SHP77 treated with DMSO at 0.1 percent for 48 hours (cell line): ENCODE results near the gene PBRM1.

ENCODE experiments used
- DNase-seq: peaks from one replicate; lab custom pipeline; 2025; lab: John Stamatoyannopoulos, UW

The PBRM1 gene

DNA sequence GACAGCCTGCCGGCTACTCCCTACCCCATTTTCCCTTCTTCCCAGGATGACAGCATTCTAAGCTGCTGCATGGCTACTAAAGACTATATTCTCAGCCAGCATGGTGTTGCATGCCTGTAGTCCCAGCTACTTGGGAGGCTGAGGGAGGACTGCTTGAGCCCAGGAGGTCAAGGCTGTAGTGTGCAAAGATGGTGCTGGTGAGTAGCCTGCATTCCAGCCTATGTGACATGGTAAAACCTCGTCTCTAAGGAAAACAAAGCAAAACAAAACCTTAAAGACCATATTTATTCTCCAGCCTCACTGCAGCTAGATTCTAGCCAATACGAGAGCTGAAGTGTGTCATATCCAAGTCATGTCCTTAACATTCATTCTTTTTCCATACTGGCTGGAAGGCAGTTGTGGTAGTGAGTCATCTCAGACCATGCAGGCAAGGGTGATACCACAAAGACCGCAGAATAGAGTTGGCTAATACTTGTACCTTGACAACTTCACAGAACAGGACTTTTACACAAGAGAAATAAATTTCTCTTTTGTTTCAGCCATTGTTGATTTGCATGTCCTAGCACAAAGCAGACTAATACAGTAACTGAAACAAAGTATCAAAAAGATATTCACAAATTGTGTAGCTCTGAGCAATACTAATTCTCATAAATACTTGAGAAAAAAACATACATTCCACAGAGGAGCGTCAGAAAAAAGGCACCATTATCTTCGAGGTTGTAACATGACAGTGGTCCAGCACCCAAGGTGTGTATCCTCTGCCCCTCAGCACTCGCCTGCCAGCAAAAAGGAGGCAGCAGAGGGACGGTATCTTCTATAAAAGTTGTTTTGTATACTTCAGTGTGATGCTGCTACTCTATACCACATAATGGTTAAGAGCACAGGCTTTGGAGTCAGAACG, 14.8 kb downstream of the PBRM1 start:
- no peak for DNase-seq

- no peak for DNase-seq
Measured at GRCh38 chr3:52663098-52663497, 22.6 kb downstream of the PBRM1 start.

- no peak for DNase-seq
Measured at GRCh38 chr3:52660046-52660445, 25.7 kb downstream of the PBRM1 start.

DNA sequence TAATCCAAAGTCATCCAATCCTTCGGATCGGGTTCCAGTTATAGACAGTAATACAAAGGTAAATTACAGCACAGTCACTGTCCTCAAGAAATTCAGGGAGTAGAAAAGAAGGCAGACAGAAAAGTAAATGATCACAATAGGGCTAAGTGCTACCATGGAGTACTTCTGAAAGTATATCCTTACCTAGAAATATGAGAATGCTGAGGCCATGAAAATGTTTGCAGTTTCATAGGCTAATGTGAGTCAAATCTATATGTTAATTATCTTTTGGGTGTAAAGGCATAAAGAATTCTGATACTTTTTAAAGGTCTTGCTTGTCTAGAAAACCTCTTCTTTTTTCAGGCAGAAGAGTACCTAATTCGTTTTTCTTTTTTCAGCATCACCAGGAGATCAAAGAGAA, 29.8 kb downstream of the PBRM1 start:
- no peak for DNase-seq

GRCh38 chr3:52651592-52651991, 34.1 kb downstream of the PBRM1 start:
- DNase-seq = no peak

- no peak for DNase-seq
Measured at GRCh38 chr3:52650439-52650838, 35.3 kb downstream of the PBRM1 start.

GRCh38 chr3:52649461-52650210, 36.1 kb downstream of the PBRM1 start:
- DNase-seq = no peak

DNA sequence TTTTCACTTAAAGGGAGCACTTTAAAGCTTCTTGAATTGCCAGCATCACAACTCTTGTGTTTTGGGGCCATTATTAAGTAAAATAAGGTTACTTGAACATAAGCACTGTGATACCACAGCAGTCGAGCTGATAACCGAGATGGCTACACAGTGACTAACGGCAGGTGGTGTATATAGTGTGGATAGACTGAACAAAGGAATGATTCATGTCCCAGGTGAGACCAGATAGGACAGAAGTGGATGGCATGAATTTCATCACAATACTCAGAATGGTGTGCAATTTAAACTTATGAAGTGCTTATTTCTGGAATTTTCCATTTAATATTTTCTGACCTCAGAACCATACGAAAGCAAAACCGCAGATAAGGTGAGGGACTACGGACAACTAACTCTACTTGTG, 40.2 kb downstream of the PBRM1 start:
- no peak for DNase-seq

- DNase-seq = no peak
Measured at GRCh38 chr3:52636673-52637072, 49.0 kb downstream of the PBRM1 start.

GRCh38 chr3:52633786-52634185, 51.9 kb downstream of the PBRM1 start:
- DNase-seq = no peak

GRCh38 chr3:52625041-52625440, 60.7 kb downstream of the PBRM1 start:
- no peak for DNase-seq

GRCh38 chr3:52623234-52623792, 62.4 kb downstream of the PBRM1 start:
- DNase-seq = no peak

DNA sequence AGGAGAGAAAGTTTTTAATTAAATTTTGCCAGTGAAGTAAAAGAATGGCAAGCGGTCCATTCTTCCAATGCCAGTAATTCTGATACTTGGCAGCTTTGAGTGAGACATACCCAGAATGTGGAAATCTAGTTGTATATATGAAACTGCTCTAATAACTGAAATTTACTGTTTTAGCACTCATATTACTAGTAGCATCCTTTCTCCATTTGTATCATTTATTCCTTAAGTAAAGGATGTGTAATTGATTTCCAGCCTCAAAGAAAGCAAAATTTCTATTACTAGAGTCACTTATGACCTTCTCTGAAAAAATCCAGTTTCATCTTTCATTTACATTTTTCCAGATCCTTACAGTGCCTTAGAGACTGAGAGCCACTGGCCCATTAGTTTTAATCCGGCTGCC, 65.1 kb downstream of the PBRM1 start:
- no peak for DNase-seq

DNA sequence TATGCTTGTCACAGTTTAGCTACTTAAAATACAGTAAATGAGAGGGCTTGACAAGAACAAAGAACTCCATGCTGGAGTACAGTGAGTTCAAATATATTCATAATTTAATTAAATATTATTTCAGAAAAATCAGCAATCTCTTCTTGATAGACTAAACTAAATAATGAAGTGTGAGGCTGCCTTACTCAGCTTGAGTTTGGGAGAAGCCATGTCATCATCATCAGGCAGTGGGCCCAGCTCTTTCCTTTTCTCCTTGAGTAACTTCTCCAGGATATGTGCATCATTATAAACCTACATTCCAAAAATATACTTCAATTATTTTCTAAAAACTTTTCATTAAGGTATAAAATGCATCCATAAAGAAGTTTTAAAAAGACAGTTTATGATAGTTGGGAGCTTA, 70.5 kb downstream of the PBRM1 start:
- no peak for DNase-seq

- DNase-seq = no peak
Measured at GRCh38 chr3:52614689-52615088, 71.0 kb downstream of the PBRM1 start.

- DNase-seq = no peak
Measured at GRCh38 chr3:52609316-52609815, 76.3 kb downstream of the PBRM1 start.

- DNase-seq = no peak
Measured at GRCh38 chr3:52608337-52608736, 77.4 kb downstream of the PBRM1 start.

DNA sequence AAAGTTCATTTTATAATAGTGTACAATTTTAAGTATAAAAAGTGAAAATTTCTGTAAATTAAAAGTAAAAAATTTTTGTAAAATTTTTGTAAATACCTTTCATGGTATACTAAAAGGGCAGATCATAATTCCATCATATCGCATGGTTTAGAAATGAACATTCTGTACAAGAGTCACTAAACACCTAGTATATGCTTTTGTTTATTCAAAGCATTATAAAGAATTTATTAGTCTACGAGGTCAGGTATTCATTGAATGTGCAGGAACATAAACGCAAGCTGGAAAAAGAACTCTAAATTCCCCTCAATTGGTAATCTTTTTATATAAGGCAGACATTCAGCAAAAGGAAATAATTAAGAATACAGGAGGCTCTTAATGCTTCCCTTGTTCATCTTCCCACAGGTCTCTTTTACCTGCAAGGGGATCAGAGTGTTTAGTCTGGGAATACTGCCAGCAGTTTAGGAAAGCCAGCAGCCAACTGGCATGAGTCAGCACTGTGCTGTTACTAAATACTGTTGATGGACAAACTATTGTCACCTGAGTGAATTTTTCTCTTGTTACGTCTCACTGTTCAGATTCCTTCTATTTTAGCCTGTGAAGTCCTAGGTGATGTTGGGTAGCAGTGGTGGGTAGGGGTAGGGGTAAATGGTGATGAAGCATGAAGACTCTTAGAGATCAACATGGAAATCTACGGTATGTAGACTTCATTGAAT, 79.2 kb downstream of the PBRM1 start:
- peak; percentile 66 for DNase-seq

DNA sequence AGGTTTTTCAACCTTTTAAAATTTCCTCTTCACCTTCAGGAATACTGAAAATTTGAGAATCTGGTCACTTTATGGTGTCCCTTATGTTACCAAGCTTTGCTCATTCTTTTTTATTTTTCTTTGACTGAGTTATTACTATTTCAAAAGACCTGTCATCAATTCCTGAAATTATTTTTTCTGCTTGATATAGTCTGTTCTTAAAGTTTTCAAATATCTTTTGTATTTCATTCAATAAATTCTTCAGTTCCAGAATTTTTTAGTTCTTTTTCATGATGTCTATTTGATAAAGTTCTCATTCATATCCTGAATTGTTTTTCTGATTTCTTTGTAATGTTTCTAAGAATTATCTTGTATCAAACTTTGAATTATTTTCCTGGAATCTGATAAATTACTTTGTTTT, 85.5 kb downstream of the PBRM1 start:
- DNase-seq = no peak

DNA sequence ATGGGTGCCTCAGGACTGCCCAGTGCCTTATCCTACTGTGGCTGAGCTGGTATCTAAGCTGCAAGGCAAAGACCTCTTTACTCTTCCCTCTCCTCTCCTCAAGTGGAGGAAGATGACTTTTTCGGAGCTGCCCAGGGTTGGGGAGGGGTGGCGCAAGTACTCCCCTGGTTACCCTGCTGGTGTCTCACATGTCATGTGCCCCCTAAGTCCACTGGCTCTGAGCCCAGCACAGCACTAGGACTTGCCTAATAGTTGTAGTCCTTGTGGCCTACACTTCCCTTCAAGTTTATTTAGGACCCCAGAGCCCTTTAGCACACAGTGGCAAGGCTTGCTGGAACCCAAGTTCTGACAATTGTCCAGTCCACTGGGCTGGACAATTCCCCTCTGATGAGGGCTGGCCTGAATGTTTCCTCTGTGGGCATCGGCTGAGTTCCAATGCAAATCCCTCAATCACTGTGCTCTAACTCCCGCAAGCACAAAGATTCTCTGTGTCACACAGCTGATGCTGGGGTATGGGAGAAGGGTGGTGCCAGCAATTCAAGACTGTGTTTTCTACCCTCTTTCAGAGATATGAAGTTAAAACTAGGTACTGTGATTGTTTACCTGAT, 89.0 kb downstream of the PBRM1 start:
- no peak for DNase-seq

- no peak for DNase-seq
Measured at GRCh38 chr3:52593103-52593502, 92.6 kb downstream of the PBRM1 start.
